ENCODE data around the gene ZFP82.

ZFP82 gene

GRCh38 chr19:36363845-36364244 is 54.6 kb downstream of the ZFP82 start:
- DNase-seq = no peak

Data from NCI-H1092 treated with DMSO at 0.1 percent for 48 hours (cell line).